GM18873 (cell line): ENCODE results near the gene ATAD1.
A peak's percentile ranks its signal among the peaks of the same experiment; 100 is the strongest.
"Not testable (repeated sequence)": the region's sequence is repeated elsewhere in the genome, so short reads cannot be mapped to it uniquely, and the experiment has no call there.

ENCODE experiments used
- ATAC-seq: cut with Tn5 transposase; IDR thresholded peaks from one replicate; pipeline ENCODE4 v1.9.1; 2021; ENCODE audit warnings: mild to moderate bottlenecking, moderate library complexity, moderate number of reproducible peaks; ENCODE audit not compliant: unreplicated experiment, low FRiP score

Gene ATAD1, protein sequence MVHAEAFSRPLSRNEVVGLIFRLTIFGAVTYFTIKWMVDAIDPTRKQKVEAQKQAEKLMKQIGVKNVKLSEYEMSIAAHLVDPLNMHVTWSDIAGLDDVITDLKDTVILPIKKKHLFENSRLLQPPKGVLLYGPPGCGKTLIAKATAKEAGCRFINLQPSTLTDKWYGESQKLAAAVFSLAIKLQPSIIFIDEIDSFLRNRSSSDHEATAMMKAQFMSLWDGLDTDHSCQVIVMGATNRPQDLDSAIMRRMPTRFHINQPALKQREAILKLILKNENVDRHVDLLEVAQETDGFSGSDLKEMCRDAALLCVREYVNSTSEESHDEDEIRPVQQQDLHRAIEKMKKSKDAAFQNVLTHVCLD

DNA sequence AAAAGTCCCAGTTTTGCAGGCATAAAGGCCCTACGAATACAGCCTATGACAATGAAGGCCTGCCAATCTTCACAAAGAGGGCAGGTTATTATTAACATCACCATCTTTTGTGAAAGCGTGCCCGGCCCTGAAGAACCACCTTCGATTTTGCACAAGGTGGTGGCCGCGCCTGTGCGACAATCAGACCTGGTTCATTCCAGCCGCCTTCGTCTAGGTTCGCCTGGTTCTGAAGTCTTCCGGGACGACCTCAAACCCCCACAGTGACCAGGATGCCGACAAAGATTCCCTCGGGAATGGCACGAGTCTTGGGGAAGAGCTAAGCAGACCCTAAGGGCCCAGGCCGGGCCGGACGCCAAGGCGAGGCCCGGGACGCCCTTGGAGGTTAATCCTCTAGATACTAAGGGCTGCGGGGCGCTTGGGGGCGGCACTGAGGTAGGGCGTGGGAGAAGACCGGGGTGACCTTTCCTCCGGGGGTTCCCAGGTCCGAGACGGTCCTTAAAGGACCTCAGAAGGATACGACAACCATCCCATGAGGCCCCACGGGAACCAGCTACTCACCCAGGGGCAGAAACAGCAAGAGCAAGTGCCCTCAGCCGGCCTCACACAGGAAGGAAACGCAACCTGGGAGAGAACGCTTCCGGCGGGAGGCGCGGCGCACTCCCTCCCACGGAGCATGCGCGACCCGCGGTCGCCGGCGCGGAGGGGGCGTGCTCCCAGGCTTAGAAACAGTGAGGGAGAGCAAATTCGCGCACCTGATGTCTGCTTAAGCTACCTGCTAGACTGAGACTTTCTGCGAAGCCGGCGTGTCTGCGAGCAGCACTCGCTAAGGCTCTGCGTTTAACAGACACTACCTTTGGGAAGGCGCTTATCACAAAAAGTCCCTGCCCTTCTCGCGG, at the start of gene ATAD1:
TSS of gene ATAD1 (minus strand) at position 618 of the 896 bp plus-strand sequence. CDS start 3,627 bp downstream, outside the sequence.
- peak; percentile 59 for ATAC-seq

DNA sequence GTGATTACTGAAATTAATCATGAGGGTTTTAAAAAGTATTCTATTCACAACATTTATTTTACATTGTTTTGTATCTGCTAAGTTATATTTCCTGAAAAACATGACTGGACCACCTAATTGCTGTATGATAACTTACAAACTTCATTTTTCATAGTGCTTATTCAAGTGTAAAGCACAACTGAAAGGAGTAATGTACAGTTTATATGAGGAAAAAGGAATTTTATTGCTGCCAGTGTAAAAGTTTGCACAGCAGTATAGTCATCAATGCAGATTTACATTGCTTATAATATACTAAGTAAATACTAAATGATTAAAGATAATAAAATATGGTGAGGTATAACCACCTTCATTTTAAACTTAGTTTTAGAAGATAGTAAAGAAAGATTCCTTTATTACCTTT, 49.4 kb upstream of the ATAD1 start:
- ATAC-seq = no peak

GRCh38 chr10:87866412-87866974, 48.5 kb upstream of the ATAD1 start:
- no peak for ATAC-seq

DNA sequence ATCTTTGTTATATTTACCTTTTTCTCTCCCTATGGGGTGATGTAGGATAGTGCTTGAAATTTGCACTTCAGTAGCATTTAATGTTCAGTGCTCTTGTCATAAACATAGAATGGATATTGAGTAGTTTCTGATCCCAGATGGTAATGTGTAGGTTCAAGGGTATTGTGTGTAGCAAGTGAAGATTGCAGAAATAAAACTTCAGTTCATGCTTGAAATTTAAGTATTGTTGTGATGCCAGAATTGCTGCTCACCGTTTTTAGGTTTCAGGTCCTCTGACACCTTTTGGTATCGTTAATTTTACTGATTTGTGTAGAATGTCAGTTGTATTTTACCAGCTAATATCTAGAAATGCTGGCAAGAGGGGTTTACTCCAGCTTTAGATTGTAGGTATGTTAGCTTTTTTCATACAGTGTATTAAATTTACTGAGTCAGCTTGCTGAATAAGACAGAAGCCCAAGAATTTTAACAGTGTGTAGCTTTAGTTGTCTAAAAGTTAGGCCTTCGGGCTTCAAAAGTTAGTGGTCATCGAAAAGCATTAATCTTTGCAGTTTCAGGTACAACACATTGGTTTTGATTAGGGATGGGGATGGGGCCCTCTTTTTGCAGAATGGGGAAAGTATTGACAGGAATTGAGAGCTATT, 47.3 kb upstream of the ATAD1 start:
- no peak for ATAC-seq

GRCh38 chr10:87864496-87865059, 46.6 kb upstream of the ATAD1 start:
- ATAC-seq = no peak

DNA sequence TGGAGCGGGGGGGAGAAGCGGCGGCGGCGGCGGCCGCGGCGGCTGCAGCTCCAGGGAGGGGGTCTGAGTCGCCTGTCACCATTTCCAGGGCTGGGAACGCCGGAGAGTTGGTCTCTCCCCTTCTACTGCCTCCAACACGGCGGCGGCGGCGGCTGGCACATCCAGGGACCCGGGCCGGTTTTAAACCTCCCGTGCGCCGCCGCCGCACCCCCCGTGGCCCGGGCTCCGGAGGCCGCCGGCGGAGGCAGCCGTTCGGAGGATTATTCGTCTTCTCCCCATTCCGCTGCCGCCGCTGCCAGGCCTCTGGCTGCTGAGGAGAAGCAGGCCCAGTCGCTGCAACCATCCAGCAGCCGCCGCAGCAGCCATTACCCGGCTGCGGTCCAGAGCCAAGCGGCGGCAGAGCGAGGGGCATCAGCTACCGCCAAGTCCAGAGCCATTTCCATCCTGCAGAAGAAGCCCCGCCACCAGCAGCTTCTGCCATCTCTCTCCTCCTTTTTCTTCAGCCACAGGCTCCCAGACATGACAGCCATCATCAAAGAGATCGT, 46.0 kb upstream of the ATAD1 start:
- ATAC-seq = not testable (repeated sequence)

- ATAC-seq = peak; percentile 29
Observed at GRCh38 chr10:87863053-87863943, 45.3 kb upstream of the ATAD1 start, which contains the start of the genes KLLN and PTEN. Gene KLLN (minus strand): TSS chr10:87863533. CDS start chr10:87862487, 1,046 bp downstream. Gene PTEN (plus strand): TSS chr10:87863625. CDS start chr10:87864470, 845 bp downstream.

DNA sequence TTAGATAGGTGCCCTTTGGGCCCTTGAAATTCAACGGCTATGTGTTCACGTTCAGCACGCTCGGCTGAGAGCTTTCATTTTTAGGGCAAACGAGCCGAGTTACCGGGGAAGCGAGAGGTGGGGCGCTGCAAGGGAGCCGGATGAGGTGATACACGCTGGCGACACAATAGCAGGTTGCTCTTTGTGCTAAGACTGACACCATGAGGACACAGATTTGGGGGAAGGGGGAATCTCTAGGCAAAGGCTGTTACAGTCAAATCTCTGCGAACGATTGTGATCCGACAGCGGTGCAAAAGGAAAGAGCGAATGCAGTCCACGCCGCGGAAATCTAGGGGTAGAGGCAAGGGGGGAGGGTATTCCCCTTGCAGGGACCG, 44.6 kb upstream of the ATAD1 start:
- peak; percentile 4 for ATAC-seq

DNA sequence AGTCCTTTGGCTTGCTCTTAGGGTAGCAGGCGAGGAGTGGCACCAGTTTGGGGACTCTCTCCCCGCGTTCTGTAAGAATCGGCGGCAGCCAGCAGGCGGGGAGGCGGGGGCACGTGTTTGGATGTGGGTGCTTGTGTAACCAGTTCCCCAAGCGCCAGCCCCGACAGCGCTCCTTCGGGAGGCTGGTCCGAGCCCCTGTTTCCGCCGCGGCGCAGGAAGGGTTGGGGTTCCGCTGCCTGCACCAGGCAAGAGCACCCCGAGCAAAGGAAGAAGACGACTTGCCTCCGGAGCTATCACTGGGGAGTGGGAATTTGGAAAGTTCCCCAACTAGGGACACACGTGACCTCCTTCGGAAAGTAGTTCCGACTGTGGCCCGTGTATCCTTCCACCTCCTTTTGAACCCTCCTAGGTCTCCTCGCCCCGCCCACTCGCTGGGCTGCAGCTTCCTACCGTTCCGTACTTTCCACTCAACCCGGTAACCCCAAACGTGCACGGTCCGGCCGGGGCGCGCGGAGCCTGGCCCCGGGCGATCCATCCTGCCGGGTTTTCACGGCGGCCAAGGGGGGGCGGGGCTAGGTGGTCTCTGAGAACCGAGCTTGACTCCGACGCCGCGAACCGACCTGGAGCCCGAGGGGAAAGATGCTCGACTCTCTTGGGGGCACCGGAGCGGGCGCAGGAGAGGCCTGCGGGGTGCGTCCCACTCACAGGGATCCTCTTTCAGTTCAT, 44.1 kb upstream of the ATAD1 start:
- ATAC-seq = peak; percentile 56

DNA sequence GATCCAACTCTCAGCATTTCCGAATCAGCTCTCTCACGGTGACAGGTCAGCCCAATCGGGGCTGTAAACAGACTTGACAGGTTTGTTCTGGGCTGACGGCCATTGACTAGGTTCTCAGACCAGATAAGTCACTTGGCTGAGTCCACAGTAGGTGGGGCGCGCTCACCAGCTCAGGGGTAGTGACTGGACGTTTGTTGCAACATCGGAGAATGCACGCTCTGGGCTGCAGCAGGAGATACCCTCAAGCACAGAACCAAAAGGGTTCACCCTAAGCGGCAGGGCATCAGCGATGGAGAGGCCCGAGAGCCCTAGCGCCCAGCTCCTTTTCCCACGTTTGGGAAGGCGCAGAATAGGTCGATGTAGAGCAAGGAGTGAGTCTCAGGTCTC, 43.5 kb upstream of the ATAD1 start:
- ATAC-seq = peak; percentile 23

GRCh38 chr10:87860816-87861403, 42.9 kb upstream of the ATAD1 start:
- no peak for ATAC-seq

GRCh38 chr10:87860156-87860795, 42.2 kb upstream of the ATAD1 start:
- no peak for ATAC-seq

DNA sequence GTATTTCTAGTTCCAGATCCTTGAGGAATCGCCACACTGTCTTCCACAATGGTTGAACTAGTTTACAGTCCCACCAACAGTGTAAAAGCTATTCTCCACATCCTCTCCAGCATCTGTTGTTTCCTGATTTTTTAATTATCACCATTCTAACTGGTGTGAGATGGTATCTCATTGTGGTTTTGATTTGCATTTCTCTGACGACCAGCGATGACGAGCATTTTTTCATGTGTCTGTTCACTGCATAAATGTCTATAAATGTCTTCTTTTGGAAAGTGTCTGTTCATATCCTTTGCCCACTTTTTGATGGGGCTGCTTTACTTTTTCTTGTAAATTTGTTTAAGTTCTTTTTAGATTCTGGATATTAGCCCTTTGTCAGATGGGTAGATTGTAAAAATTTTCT, 37.6 kb upstream of the ATAD1 start:
- not testable (repeated sequence) for ATAC-seq

- ATAC-seq = not testable (repeated sequence)
Observed at GRCh38 chr10:87855247-87855646, 37.2 kb upstream of the ATAD1 start.

DNA sequence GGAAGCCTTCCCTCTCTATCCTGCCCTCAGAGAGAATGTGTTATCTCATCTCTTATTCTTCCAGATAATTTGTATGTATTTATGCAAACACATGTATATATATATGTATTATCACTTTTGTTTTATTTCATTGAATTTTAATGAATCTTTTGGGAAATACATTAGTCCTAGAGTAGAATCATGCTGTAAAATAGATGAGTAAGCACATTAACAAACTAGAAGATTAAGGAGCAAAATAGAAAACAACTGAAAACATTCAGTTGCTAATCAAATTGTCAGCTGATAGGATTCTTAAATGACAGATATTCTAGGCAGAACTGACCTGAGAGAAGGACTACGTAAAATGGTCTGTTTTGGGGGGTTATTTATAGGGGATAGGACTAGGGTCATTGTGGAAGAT, 34.1 kb upstream of the ATAD1 start:
- no peak for ATAC-seq

- no peak for ATAC-seq
Observed at GRCh38 chr10:87850742-87851205, 32.7 kb upstream of the ATAD1 start.

DNA sequence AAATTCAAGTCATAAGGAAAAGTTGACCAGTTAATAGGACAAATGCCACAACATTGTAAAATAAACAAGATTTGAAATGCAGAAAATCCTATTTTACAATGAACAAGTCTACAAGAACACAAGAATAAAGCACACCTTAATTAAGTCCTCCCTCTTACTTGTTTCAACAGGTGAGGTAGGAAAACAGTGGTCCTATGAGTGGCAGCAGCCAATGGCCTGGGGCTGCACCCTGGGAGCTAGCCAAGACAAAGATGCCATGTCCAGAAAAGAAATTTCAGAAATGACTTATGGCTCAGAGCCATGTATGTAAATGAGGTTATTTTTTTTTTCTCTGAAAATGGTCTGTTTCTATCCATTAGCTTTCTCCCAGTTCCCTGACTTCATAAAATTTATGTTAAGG, 31.0 kb upstream of the ATAD1 start:
- ATAC-seq = no peak
